Thyroid gland (tissue), 4 donors: ENCODE data around the gene ENAH. TPM values are rescaled to one million over a fixed set of nuclear protein-coding genes. Genes with fewer than 3 reads are reported as not detected.

Experiments
- DNase-seq, 2 donors: peaks; one replicate each; pipeline ENCODE4 v3.0.0-alpha.2; 2019
- H3K27ac ChIP-seq, 3 donors: fragments of 200-600 bp; sonication (generic); 1 replicate in 2 of 3; 2 replicates in 1 of 3; pipeline ENCODE4 v1.5.1; 2016 to 2019; ENCODE audit warnings: mild to moderate bottlenecking in 1 of 3, moderate library complexity in 1 of 3
- H3K27me3 ChIP-seq: fragments of 200-600 bp; sonication (generic); one replicate; pipeline ENCODE4 v1.5.1; 2019
- H3K36me3 ChIP-seq, 2 donors: fragments of 200-600 bp; sonication (generic); one replicate each; pipeline ENCODE4 v1.5.1; 2016 to 2019
- H3K4me1 ChIP-seq, 2 donors: fragments of 200-600 bp; sonication (generic); one replicate each; pipeline ENCODE4 v1.5.1; 2017 to 2019
- H3K4me3 ChIP-seq, 3 donors: fragments of 200-600 bp; sonication (generic); replicated peaks in 1 of 3; 1 replicate in 2 of 3; 2 replicates in 1 of 3; pipeline ENCODE4 v1.5.1; 2016; ENCODE audit warnings: mild to moderate bottlenecking in 1 of 3
- H3K9me3 ChIP-seq: fragments of 200-600 bp; sonication (generic); one replicate; pipeline ENCODE4 v1.5.1; 2017
- CTCF ChIP-seq, 6 experiments: fragments of 200-600 bp in 3 of 6; fragments of 450-650 bp in 3 of 6; sonication (generic) in 3 of 6; IDR thresholded peaks; one replicate each; pipeline ENCODE4 v1.5.1; 2016 to 2019; ENCODE audit warnings: antibody characterized with exemption in 6 of 6, mild to moderate bottlenecking in 2 of 6, inconsistent platforms in 1 of 6, moderate library complexity in 1 of 6
- POLR2A ChIP-seq, 2 donors: fragments of 450-650 bp; IDR thresholded peaks; one replicate each; pipeline ENCODE4 v1.6.1; 2017; ENCODE audit warnings: antibody characterized with exemption in 2 of 2, mild to moderate bottlenecking in 2 of 2, moderate library complexity in 1 of 2
- WGBS, 2 donors: methylation state at CpG; one replicate each; pipeline ENCODE4 v1.1.5; 2017; 5-methylcytosine and 5-hydroxymethylcytosine counted together
- intact Hi-C: fragments of 100-400 bp; cut with DNase I; formaldehyde crosslinking; loops from one replicate; pipeline ENCODE4 v1.15.1; 2023
- total RNA-seq, 4 donors: library from RNA; depleted of rRNA; stranded (reverse); fragments of >200 nt; gene quantifications; one replicate each; pipeline ENCODE4 v1.2.3, GENCODE V29; 2016

ENAH gene
- total RNA-seq, 4 donors from 2014 or later, result 24.5 to 31.4 (median 28.5) TPM

GRCh38 chr1:225480825-225481434 lies 172.0 kb downstream of the ENAH start:
- H3K4me1 ChIP-seq, result no peaks in the 10 kb centered on the region
- H3K27me3 ChIP-seq, result no peaks in the 10 kb centered on the region
- DNase-seq, result no peak
- intact Hi-C loops, result no loop called here
- no peak overlapping the region for H3K27ac ChIP-seq
- WGBS, 2 donors, result 76 to 78% methylated on average over 6 of the region's 6 CpGs
- no peaks in the 10 kb centered on the region for H3K9me3 ChIP-seq
- H3K36me3 ChIP-seq, result no peaks in the 10 kb centered on the region
- no peak overlapping the region for H3K4me3 ChIP-seq
- TF ChIP-seq CTCF (IDR thresholded peaks at IDR 0.05), result peak in 1 of 6 experiments; percentile 44
- TF ChIP-seq POLR2A (IDR thresholded peaks at IDR 0.05), result no peak

DNA sequence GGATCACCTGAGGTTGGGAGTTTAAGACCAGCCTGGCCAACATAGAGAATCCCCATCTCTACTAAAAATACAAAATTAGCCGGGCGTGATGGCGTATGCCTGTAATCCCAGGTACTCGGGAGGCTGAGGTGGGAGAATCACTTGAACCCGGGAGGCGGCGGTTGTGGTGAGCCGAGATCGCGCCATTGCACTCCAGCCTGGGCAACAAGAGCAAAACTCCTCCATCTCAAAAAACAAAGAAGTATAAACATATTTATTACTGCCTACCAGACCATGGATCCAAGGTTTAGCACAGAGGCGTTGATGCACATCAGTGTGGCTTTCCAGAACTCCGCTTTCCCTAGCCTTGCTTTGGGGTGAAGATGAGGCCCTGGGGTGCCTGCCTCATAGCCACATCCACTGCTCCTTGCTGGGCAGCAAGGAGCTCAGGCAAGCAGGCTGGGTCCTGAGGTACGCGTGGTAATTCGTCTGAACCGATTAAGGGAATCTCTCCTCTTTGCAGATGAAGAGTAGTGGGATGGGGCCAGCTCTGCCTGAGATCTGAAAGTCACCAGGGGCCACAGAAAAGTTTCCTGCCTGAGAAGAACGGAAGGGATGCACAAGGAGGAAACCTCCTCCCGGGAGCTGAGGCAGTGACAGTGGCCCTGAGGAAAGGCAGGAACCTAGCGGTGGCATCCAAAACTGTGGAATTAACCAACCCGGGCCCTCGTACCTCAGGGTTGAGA lies 172.8 kb downstream of the ENAH start:
- Histone ChIP-seq H3K4me1 (peaks cover 0 to 2% of the 10 kb centered on the region in 2 donors), H3K4me3 (no peak overlapping the region), H3K27ac (no peak overlapping the region), H3K36me3 (no peaks in the 10 kb centered on the region), H3K9me3 (no peaks in the 10 kb centered on the region), H3K27me3 (no peaks in the 10 kb centered on the region)
- TF ChIP-seq CTCF (IDR thresholded peaks at IDR 0.05), result no peak
- no peak for TF ChIP-seq POLR2A (IDR thresholded peaks at IDR 0.05)
- WGBS, 2 donors, result 81% methylated on average over 21 of the region's 21 CpGs
- intact Hi-C loops, result loop anchor here (5.0 to 10.0 kb wide), 2 partner anchors 292 to 365 kb away; no protein-coding TSS in a partner anchor
- no peak for DNase-seq

GRCh38 chr1:225479341-225479740 lies 173.6 kb downstream of the ENAH start:
- Histone ChIP-seq H3K4me1 (peaks cover 0 to 3% of the 10 kb centered on the region in 2 donors), H3K27ac (no peak overlapping the region), H3K27me3 (no peaks in the 10 kb centered on the region), H3K36me3 (no peaks in the 10 kb centered on the region), H3K9me3 (no peaks in the 10 kb centered on the region), H3K4me3 (no peak overlapping the region)
- TF ChIP-seq POLR2A (IDR thresholded peaks at IDR 0.05) (no peak), CTCF (IDR thresholded peaks at IDR 0.05) (no peak)
- WGBS, 2 donors, result 91 to 97% methylated on average over 9 of the region's 9 CpGs
- DNase-seq, result no peak
- intact Hi-C loops, result loop anchor here (5.0 to 10.0 kb wide), 2 partner anchors 293 to 365 kb away; no protein-coding TSS in a partner anchor

DNA sequence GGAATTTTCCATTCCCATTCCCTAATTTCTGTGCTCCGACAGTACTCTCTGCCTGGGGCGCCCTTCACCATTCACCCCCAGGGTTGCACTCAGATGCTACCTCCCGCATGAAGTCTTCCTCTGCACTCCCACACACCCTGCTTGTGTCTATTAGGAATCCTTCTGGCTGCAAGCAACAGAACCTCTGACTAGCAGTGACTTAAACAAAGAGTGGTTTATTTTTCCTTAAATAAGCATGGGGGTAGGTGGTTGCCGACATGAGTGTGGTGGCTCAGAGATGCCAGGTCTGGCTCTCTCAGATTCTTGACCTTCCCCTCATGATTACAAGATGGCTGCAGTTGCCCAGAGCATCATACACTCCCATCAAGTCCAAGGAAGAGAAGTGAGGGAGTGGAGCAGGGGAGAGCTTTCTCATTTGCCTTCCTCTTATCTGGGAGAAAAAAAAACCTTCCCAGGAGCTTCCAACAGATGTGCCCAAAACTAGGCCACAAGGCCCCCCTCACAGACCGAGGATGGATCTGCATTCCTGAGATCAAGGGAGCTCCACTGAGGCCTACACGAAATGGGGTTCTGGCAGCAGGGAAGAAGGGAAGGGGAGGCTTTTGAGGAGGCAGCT lies 175.5 kb downstream of the ENAH start:
- TF ChIP-seq POLR2A (IDR thresholded peaks at IDR 0.05) (no peak), CTCF (IDR thresholded peaks at IDR 0.05) (no peak)
- Histone ChIP-seq H3K9me3 (no peaks in the 10 kb centered on the region), H3K4me3 (no peak overlapping the region), H3K4me1 (peaks cover 0 to 3% of the 10 kb centered on the region in 2 donors), H3K27ac (no peak overlapping the region), H3K36me3 (no peaks in the 10 kb centered on the region), H3K27me3 (no peaks in the 10 kb centered on the region)
- DNase-seq, result no peak
- 94% methylated on average over 6 of the region's 6 CpGs for WGBS, 2 donors
- intact Hi-C loops, result loop anchor here (5.0 to 10.0 kb wide), 2 partner anchors 295 to 367 kb away; no protein-coding TSS in a partner anchor
